HL-60 (cell line): Measurements from ENCODE around the gene TTN.

Source experiments
- GABPA ChIP-seq: IDR thresholded peaks from 2 replicates; pipeline ENCODE4 v1.6.1; 2012; ENCODE audit warnings: low read depth
- POLR2AphosphoS5 ChIP-seq: IDR thresholded peaks from 2 replicates; pipeline ENCODE4 v1.6.1; 2012; ENCODE audit warnings: low read depth
- TF ChIP-seq, protein P1 (sequence below): IDR thresholded peaks from one replicate; pipeline ENCODE4 v1.5.1; 2011; ENCODE audit warnings: low read length, control low read depth, inconsistent platforms; ENCODE audit not compliant: insufficient read depth
- TF ChIP-seq, protein P2 (sequence below): IDR thresholded peaks from 2 replicates; pipeline ENCODE4 v1.6.1; 2012; ENCODE audit warnings: low read depth; ENCODE audit not compliant: insufficient replicate concordance

DNA sequence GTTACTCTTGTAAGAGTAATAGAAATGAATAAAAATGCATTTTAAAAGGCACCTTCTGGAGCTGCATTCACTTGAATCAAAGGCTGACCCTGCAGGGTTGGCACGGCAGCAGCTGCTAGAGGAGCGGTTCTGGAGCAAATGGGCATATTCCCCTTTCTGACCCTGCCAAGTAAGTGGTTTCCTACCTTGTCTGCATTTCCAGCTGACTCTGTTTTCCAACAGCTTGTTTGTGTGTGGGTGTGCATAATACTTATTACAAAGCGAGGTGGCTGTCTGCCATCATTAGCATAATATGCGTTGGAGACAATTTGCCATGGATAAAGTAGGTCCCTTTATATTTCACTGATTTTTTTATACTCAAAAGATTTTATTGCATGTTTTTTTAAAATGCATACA lies 21.3 kb upstream of the TTN start:
- TF ChIP-seq POLR2AphosphoS5 (no peak), GABPA (no peak)
- TF ChIP-seq, protein P1, sequence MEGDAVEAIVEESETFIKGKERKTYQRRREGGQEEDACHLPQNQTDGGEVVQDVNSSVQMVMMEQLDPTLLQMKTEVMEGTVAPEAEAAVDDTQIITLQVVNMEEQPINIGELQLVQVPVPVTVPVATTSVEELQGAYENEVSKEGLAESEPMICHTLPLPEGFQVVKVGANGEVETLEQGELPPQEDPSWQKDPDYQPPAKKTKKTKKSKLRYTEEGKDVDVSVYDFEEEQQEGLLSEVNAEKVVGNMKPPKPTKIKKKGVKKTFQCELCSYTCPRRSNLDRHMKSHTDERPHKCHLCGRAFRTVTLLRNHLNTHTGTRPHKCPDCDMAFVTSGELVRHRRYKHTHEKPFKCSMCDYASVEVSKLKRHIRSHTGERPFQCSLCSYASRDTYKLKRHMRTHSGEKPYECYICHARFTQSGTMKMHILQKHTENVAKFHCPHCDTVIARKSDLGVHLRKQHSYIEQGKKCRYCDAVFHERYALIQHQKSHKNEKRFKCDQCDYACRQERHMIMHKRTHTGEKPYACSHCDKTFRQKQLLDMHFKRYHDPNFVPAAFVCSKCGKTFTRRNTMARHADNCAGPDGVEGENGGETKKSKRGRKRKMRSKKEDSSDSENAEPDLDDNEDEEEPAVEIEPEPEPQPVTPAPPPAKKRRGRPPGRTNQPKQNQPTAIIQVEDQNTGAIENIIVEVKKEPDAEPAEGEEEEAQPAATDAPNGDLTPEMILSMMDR = no peak
- TF ChIP-seq, protein P2, sequence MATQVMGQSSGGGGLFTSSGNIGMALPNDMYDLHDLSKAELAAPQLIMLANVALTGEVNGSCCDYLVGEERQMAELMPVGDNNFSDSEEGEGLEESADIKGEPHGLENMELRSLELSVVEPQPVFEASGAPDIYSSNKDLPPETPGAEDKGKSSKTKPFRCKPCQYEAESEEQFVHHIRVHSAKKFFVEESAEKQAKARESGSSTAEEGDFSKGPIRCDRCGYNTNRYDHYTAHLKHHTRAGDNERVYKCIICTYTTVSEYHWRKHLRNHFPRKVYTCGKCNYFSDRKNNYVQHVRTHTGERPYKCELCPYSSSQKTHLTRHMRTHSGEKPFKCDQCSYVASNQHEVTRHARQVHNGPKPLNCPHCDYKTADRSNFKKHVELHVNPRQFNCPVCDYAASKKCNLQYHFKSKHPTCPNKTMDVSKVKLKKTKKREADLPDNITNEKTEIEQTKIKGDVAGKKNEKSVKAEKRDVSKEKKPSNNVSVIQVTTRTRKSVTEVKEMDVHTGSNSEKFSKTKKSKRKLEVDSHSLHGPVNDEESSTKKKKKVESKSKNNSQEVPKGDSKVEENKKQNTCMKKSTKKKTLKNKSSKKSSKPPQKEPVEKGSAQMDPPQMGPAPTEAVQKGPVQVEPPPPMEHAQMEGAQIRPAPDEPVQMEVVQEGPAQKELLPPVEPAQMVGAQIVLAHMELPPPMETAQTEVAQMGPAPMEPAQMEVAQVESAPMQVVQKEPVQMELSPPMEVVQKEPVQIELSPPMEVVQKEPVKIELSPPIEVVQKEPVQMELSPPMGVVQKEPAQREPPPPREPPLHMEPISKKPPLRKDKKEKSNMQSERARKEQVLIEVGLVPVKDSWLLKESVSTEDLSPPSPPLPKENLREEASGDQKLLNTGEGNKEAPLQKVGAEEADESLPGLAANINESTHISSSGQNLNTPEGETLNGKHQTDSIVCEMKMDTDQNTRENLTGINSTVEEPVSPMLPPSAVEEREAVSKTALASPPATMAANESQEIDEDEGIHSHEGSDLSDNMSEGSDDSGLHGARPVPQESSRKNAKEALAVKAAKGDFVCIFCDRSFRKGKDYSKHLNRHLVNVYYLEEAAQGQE = no peak
